Sciatic nerve (tissue), 2 donors: ENCODE results near the gene INPP1. TPM values are rescaled to one million over a fixed set of nuclear protein-coding genes. Genes with fewer than 3 reads are reported as not detected.

Experiments
- ATAC-seq: fragments of 200-7000 bp; cut with Tn5 transposase; one replicate; pipeline ENCODE4 v1.9.1; 2020; ENCODE audit warnings: mild to moderate bottlenecking, moderate library complexity
- DNase-seq: peaks from one replicate; pipeline ENCODE4 v3.0.0-alpha.2; 2020; ENCODE audit warnings: low spot score
- intact Hi-C: fragments of 100-400 bp; cut with DNase I; formaldehyde crosslinking; loops from one replicate; pipeline ENCODE4 v1.14.2; 2022
- total RNA-seq: library from RNA; stranded (reverse); fragmentation: NEBNext Ultra II Directional; extraction: Animal tissue kit (Norgen Biotek cat#: 25700); gene quantifications from one replicate; pipeline ENCODE4 v1.2.1, GENCODE V29; 2021
- donor health status: DM: no; HTN: no; CAD: no.
- donor health status: DM: no; HTN: no; CAD: no.

Gene INPP1
- total RNA-seq, 1 donor from 2014 or later = 31.7 TPM

DNA sequence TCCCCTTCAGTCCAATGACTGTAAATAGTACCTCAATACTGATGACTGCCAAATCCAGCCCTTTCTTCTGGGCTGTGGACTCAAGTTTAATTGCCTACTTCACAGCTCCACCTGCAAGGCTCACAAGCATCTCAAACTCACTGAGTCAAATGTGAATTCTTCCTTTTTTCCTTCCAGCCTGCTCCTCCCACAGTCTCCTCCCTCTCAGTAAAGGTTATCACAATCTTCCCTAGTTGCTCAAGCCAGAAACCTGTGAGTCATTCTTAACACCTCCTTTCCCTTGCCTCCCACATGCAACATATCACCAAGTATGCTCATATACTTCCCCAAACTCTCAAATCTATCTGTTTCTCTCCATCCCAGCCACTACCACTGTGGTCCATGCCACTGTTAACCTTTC lies 61.1 kb downstream of the INPP1 start:
- ATAC-seq = no peak
- no peak for DNase-seq
- intact Hi-C loops = no loop called here

DNA sequence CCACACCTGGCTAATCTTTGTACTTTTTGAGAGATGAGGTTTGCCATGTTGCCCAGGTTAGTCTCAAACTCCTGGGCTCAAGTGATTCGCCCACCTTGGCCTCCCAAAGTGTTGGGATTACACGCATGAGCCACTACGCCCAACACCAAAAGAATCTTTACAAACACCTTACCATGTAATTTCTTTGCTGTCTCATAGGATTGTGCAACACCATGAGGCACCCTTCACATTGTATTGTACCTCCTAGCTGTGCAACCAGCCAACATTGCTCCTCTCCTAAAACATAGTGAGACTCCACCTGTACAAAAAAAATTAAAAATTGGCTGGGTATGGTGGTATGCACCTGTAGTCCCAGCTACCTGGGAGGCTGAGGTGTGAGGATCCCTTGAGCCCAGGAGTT lies 61.7 kb downstream of the INPP1 start:
- intact Hi-C loops = no loop called here
- ATAC-seq = no peak
- no peak for DNase-seq

DNA sequence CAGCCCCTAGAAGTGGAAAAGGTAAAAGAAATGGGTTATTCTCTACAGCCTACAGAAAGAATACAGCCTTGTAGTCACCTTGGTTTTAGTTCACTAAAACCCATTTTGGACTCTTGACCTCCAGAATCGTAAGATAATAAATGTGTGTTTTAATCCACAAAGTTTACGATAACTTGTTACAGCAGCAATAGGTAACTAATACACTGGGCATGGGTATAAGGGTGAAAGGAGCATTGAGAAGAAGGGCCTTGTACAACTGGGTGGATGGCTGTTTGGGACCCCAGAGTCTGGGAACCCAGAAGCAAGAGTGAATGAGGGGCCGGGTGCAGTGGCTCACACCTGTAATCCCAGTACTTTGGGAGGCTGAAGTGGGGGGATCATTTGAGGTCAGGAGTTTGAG lies 62.6 kb downstream of the INPP1 start:
- DNase-seq = no peak
- no peak for ATAC-seq
- intact Hi-C loops = no loop called here

GRCh38 chr2:190406805-190407204 lies 63.4 kb downstream of the INPP1 start:
- no peak for ATAC-seq
- intact Hi-C loops = no loop called here
- no peak for DNase-seq

DNA sequence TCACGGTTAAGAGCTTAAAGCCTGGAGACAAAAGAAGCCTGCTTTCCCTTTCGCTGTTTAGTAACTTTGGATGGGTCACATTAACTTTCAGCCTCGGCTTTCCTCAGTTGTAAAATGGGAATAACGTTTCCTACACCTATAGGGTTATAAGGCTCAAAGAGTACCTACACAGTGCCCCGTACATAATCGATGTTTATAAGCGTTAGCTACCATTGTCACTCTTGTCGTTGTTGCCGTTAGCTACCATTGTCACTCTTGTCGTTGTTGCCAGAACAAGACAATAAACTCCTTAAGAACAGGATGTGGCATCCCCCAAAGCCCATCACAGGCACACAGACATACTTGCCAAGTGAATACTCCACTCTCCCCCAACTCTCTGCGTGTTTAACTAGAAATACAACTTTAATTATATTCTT lies 63.9 kb downstream of the INPP1 start:
- ATAC-seq (peak; percentile 9), DNase-seq (no peak)
- intact Hi-C loops = no loop called here

DNA sequence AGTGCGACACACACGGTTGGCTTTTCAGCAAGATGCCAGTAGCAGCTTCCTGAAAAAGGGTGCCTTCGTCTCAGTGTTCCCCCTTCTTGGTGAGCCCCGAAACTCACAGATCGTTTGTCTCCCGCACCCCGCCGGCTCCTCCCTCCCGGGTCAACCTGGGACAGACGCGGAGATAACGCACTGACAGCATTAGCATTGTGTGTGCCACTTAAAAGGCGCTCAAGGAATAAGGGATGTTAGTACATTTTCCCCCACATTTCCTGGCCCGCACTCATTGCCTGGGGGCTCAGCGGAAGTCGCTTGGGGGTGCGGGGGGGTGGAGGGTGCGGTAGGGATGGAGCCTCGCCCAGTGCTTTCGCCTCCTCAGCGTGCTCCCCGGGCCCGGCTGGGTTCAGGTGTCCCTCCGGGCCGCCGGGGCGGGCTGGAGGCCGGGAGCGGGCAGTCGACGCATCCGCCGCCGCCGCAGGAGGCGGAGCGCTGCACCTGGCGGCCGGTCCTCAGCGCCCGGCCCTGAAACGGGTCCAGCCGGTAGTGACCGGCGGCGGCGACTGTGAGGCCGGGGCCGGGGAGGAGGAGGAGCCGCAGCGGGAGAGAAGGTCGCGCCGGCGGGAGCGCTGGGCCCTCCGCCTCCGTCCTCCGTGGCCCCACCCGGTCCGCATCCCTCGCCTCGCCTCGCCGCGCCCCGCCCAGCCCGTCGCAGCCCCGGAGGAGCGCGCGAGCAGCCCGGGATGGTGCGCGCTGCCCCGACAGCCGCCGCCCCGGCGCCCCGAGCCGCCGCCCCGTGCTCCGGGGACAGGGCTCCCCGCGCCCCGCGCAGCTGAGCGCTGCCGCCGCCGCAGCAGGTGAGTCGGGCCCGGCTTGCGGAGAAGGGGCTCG lies 64.5 kb downstream of the INPP1 start, which contains the start of gene MFSD6:
TSS of gene MFSD6 (plus strand) at position 694 of the 876 bp plus-strand sequence. CDS start 27,675 bp downstream, outside the sequence.
- peak; percentile 77 for ATAC-seq
- intact Hi-C loops = no loop called here
- DNase-seq = peak; percentile 72

- ATAC-seq (peak; percentile 56), DNase-seq (peak; percentile 73)
- intact Hi-C loops = no loop called here
Observed at GRCh38 chr2:190408538-190409271, 65.3 kb downstream of the INPP1 start.

DNA sequence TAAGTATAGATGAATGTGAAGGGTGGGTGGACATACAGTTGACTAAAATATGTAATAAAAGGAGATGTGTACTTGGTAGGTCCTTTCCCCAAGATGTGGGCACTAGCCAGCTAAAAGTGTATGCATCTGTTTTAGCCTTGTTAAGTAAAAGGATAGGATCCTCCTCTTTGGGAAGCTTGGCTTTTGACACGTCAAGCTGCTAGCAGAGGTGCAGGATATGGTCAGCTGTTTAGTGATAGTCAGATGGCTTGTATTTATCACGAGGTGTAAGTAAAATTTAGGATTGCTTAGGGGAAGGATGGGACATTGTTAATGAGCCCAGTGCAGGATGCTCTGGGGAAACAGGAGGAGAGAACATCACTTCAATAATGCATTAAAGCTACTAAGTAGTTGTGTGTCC lies 66.2 kb downstream of the INPP1 start:
- ATAC-seq (no peak), DNase-seq (no peak)
- intact Hi-C loops = no loop called here

DNA sequence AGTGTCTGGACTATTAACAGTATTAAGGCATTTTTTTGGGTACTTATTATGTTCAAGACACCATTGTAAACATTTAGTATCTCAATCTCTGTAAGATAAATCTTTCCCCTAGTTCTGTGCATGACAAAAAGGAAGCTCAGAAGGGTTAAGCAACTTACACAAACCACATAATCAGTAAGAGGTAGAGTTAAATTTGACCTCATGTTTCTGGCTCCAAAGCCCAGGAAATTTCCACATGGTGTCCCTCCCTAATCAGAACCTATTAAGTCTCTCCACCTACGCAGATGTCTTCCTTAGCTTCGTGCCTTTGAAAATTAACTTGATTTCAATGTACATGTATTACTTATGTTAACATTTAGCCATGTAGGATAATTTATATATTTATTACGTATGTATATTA lies 66.8 kb downstream of the INPP1 start:
- ATAC-seq = no peak
- intact Hi-C loops = no loop called here
- DNase-seq = no peak

DNA sequence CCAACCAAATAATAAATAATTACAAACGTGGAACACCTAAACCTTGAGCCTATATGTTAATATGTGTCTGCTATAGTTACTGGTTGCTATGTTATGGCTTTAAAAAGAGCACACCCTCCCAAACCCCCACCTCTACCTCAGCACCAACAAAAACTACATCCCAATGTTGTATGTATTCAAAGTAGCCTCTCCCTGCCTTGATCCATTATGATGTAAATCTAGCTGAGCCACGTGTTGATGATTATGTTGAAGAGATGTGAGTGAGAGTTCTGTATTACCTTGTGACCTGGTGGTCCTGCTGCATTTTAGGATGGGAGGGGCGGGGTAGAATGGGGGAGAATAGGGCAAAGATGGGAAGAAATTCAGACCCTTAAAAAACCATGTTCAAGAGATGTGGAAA lies 69.6 kb downstream of the INPP1 start:
- no peak for ATAC-seq
- no peak for DNase-seq
- intact Hi-C loops = no loop called here

- DNase-seq (no peak), ATAC-seq (no peak)
- intact Hi-C loops = no loop called here
Observed at GRCh38 chr2:190413421-190413820, 70.0 kb downstream of the INPP1 start.

GRCh38 chr2:190415251-190415650 lies 71.9 kb downstream of the INPP1 start:
- DNase-seq = no peak
- no peak for ATAC-seq
- intact Hi-C loops = no loop called here

GRCh38 chr2:190415794-190416775 lies 72.7 kb downstream of the INPP1 start:
- intact Hi-C loops = no loop called here
- ATAC-seq = peak; percentile 57
- no peak for DNase-seq

- intact Hi-C loops = no loop called here
- DNase-seq = no peak
- ATAC-seq = peak; percentile 53
Observed at GRCh38 chr2:190417045-190417842, 73.9 kb downstream of the INPP1 start.

DNA sequence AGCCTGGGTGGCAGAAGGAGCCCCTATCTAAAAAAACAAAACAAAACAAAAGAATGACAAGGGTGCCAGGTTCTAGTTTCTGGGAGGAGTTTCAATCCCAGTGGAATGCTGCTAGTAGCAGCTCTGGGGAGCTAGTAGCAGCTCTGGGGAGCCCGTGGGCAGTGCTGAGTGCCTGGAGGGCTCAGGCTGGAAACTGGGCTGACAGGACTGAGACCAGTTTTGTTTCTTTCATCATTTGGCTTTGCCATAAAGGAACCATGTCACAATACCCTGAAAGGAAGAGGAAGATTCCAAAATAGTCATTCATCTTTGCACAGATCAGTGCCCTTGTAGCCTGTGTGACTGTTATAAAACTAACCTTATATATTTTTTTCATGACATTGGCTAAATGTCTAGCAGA lies 75.3 kb downstream of the INPP1 start:
- ATAC-seq = no peak
- DNase-seq = no peak
- intact Hi-C loops = no loop called here

DNA sequence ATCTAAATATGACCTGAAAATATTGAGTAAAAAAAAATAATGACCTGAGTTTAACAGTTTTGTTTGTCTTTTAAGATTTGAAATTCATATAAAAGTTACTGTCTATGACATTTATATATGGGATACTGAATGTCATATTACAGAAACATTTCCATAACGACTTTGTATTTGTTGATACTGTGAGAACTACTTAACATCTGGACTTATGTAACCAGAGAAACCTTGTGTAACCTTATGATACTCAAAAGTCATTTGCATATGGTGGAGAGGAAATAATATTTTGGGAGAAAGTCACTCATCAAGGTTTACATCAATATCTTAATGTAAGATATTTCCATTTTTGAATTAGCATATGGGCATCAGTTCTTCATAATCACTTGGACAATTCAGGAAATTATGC lies 77.4 kb downstream of the INPP1 start:
- ATAC-seq (no peak), DNase-seq (no peak)
- intact Hi-C loops = no loop called here
